ENCODE results near the gene SENP2. TPM values are rescaled to one million over a fixed set of nuclear protein-coding genes. Genes with fewer than 3 reads are reported as not detected.

The SENP2 gene
- total RNA-seq, 1 experiment from 2014 or later = 52.4 TPM

- no peak for TF ChIP-seq CTCF (IDR thresholded peaks at IDR 0.05; ENCODE audit: insufficient read depth in 1 of 2, low read depth in 1 of 2, low read length in 1 of 2, severe bottlenecking in 1 of 2, unreplicated experiment in 1 of 2)
- Mint-ChIP-seq H3K9me3 (ENCODE audit: unreplicated experiment) (no peaks in the 10 kb centered on the region), H3K4me3 (ENCODE audit: unreplicated experiment) (no peak overlapping the region), H3K36me3 (ENCODE audit: insufficient read depth, unreplicated experiment) (peaks cover 13% of the 10 kb centered on the region), H3K27me3 (ENCODE audit: insufficient read depth, unreplicated experiment) (no peaks in the 10 kb centered on the region), H3K4me1 (ENCODE audit: low read depth, unreplicated experiment) (peaks cover 11% of the 10 kb centered on the region), H3K27ac (ENCODE audit: unreplicated experiment) (no peak overlapping the region)
- no peaks in the 10 kb centered on the region for H3K27me3 ChIP-seq (replicated peaks; ENCODE audit: control insufficient read depth, insufficient read depth, low read length)
- no peak overlapping the region for H3K4me3 ChIP-seq (ENCODE audit: low read depth, low read length)
- DNase-seq = no peak
- ChIA-PET POLR2A (no interaction called here), CTCF (interaction anchor here (0.5 kb wide), 1 partner anchor 16 kb away, joined by 5 read pairs; no protein-coding TSS in a partner anchor)
- H3K9me3 ChIP-seq = no peaks in the 10 kb centered on the region
- H3K36me3 ChIP-seq (ENCODE audit: control insufficient read depth, insufficient read depth, low read length) = no peaks in the 10 kb centered on the region
- intact Hi-C loops (cut with micrococcal nuclease; ENCODE audit: unreplicated experiment) = no loop called here
- no TSS peak for BruUV-seq (replicated peaks)
- peaks cover 27% of the 10 kb centered on the region for H3K4me1 ChIP-seq
Measured at GRCh38 chr3:185561374-185561943, 24.6 kb upstream of the SENP2 start.

GRCh38 chr3:185561958-185562357 lies 24.1 kb upstream of the SENP2 start:
- Histone ChIP-seq H3K36me3 (ENCODE audit: control insufficient read depth, insufficient read depth, low read length) (no peaks in the 10 kb centered on the region), H3K4me3 (ENCODE audit: low read depth, low read length) (no peak overlapping the region), H3K27me3 (replicated peaks; ENCODE audit: control insufficient read depth, insufficient read depth, low read length) (no peaks in the 10 kb centered on the region), H3K9me3 (no peaks in the 10 kb centered on the region), H3K4me1 (peaks cover 27% of the 10 kb centered on the region)
- no peaks in the 10 kb centered on the region for H3K9me3 Mint-ChIP-seq (ENCODE audit: unreplicated experiment)
- no peak overlapping the region for H3K4me3 Mint-ChIP-seq (ENCODE audit: unreplicated experiment)
- ChIA-PET POLR2A (no interaction called here), CTCF (interaction anchor here (0.5 kb wide), 1 partner anchor 16 kb away, joined by 5 read pairs; no protein-coding TSS in a partner anchor)
- peaks cover 11% of the 10 kb centered on the region for H3K4me1 Mint-ChIP-seq (ENCODE audit: low read depth, unreplicated experiment)
- H3K27ac Mint-ChIP-seq (ENCODE audit: unreplicated experiment) = no peak overlapping the region
- TF ChIP-seq CTCF (IDR thresholded peaks at IDR 0.05; ENCODE audit: insufficient read depth in 1 of 2, low read depth in 1 of 2, low read length in 1 of 2, severe bottlenecking in 1 of 2, unreplicated experiment in 1 of 2) = no peak
- no TSS peak for BruUV-seq (replicated peaks)
- intact Hi-C loops (cut with micrococcal nuclease; ENCODE audit: unreplicated experiment) = no loop called here
- no peaks in the 10 kb centered on the region for H3K27me3 Mint-ChIP-seq (ENCODE audit: insufficient read depth, unreplicated experiment)
- H3K36me3 Mint-ChIP-seq (ENCODE audit: insufficient read depth, unreplicated experiment) = peaks cover 13% of the 10 kb centered on the region
- DNase-seq = no peak

- Mint-ChIP-seq H3K27ac (ENCODE audit: unreplicated experiment) (no peak overlapping the region), H3K4me3 (ENCODE audit: unreplicated experiment) (no peak overlapping the region), H3K9me3 (ENCODE audit: unreplicated experiment) (peaks cover 6% of the 10 kb centered on the region), H3K27me3 (ENCODE audit: insufficient read depth, unreplicated experiment) (no peaks in the 10 kb centered on the region), H3K4me1 (ENCODE audit: low read depth, unreplicated experiment) (peaks cover 13% of the 10 kb centered on the region), H3K36me3 (ENCODE audit: insufficient read depth, unreplicated experiment) (no peaks in the 10 kb centered on the region)
- Histone ChIP-seq H3K4me3 (ENCODE audit: low read depth, low read length) (no peak overlapping the region), H3K4me1 (peaks cover 7% of the 10 kb centered on the region; the same call in 1 of the 2 replicates), H3K36me3 (ENCODE audit: control insufficient read depth, insufficient read depth, low read length) (no peaks in the 10 kb centered on the region), H3K9me3 (peaks cover 6% of the 10 kb centered on the region; the same call in 1 of the 2 replicates), H3K27me3 (replicated peaks; ENCODE audit: control insufficient read depth, insufficient read depth, low read length) (no peaks in the 10 kb centered on the region)
- ChIA-PET POLR2A (no interaction called here), CTCF (no interaction called here)
- TF ChIP-seq CTCF (IDR thresholded peaks at IDR 0.05; ENCODE audit: insufficient read depth in 1 of 2, low read depth in 1 of 2, low read length in 1 of 2, severe bottlenecking in 1 of 2, unreplicated experiment in 1 of 2) = no peak
- intact Hi-C loops (cut with micrococcal nuclease; ENCODE audit: unreplicated experiment) = no loop called here
- DNase-seq = no peak
- no TSS peak for BruUV-seq (replicated peaks)
Measured at GRCh38 chr3:185572183-185572582, 13.9 kb upstream of the SENP2 start.
